ENCODE data around the gene GAN.
A peak's percentile ranks its signal among the peaks of the same experiment; 100 is the strongest.
"Not testable (repeated sequence)": the region's sequence is repeated elsewhere in the genome, so short reads cannot be mapped to it uniquely, and the experiment has no call there.

GAN gene

GRCh38 chr16:81401035-81401950, 86.5 kb downstream of the GAN start:
- no peak for DNase-seq

- DNase-seq = no peak
Measured at GRCh38 chr16:81403208-81403600, 88.4 kb downstream of the GAN start.

GRCh38 chr16:81403601-81404391, 89.0 kb downstream of the GAN start:
- DNase-seq = peak; percentile 64 to 83

- not testable (repeated sequence) for DNase-seq
Measured at GRCh38 chr16:81405002-81405401, 90.2 kb downstream of the GAN start.

DNA sequence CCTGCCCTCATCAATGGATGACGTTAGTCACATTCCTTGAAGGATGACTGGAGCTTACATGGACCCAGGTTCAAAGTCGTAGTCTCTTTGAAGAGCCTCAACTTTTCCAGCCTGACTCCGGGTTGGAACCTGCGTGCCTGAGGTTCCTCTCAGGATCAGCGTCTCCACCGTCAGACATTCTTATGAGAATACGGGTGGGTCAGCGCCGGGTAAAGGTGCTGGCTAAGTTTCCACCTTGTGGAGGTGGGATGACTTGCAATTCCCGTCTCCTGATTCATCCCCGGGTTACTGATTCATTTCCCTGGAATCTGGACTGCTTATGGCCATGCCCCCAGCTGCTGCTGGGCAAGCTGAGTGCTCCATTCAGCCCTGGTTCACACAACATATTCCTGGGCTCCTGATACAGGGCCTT, 90.9 kb downstream of the GAN start:
- DNase-seq = no peak

- DNase-seq = no peak
Measured at GRCh38 chr16:81408409-81408950, 93.7 kb downstream of the GAN start.

DNA sequence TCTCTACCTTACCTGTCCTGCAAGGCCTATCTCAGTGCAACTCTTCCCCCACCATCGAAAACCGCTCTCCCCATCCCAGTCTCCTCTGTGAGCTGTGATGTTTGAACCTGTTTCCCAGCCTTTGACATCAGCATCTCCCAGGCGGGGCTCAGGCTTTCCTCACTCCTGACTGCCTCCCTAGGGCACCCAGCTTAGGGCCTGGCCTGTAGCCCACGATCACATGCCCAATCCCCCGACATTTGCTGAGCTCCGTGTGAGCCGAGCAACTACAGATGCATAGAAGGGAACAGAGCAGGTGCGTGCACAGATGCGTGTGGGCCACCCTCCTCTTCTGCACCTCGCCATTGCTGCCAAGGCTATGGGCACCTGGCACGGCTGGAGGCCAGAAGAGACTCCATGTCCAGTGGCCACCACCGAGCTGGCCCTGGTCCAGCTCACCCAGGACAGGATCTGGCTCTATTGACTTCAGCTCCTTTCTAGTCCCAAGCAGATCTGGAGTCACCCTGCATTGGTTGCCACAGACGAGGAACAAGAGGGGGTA, 94.3 kb downstream of the GAN start:
- DNase-seq = no peak

DNA sequence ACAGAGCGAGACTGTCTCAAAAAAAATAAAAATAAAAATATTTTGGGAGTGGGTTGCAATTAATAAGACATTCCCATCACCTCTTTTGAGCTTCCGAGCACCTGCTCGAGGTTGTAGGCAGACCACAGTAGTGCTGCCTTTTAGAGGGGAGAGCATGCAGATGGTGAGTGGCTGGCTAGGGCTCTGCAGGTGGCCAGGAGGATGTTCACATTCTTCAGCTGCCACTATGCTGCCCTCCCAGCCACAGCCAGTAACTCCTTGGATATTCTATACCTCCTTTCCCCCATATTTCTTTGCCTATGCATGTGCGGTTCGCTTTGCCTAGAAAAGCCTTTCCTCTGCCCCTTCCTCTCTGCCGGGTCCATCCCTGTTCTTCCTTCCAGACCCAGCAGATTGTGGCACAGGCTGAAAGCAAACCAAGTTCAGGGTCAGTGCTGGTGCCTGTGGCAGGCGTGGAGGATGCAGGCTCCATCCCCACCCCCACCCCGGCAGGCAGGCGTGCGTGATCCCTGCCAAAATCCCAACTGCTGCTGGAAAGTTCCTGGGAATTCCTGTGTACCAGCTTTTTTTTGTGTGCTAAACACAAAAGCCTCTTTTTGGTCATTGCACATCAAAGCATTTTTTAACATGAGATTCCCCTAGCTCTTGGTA, 96.0 kb downstream of the GAN start:
- no peak for DNase-seq

- DNase-seq = no peak
Measured at GRCh38 chr16:81413245-81413990, 98.7 kb downstream of the GAN start.

DNA sequence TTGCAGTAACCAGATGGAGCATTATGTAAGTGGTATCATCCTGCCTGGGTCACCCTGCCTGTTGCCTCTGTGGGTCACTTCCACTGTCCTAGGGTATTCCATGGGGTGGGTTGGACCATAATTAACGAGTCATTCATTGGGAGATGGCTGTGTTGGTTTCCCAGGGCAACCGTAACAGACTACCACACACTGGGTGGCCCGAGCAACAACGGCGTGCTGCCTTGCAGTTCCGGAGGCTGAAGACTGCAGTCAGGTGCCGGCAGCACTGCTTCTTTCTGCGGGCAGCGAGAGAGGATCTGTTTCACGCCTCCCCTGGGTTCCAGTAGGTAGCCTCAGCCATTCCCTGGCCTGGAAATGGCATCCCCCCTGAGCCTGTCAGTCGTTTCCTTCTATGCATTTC, 101.0 kb downstream of the GAN start:
- DNase-seq = no peak

DNA sequence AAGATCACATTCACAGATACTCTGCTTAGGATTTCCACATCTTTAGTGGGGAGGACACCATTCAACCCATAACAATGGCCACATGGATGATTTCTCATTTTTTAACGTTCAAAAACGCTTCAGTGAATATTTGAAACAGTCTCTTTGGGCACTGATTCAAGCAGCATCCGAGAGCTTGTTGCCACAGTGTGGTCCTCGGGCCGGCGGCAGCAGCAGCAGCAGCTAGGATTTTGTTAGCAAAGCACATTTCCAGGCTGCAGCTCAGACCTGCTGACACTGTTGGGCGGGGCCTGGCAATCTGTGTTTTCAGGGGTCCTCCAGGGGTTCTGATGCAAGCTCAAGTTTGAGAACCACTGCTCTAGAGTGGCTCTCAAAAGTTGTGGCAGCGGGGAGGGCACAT, 102.0 kb downstream of the GAN start:
- no peak for DNase-seq

DNA sequence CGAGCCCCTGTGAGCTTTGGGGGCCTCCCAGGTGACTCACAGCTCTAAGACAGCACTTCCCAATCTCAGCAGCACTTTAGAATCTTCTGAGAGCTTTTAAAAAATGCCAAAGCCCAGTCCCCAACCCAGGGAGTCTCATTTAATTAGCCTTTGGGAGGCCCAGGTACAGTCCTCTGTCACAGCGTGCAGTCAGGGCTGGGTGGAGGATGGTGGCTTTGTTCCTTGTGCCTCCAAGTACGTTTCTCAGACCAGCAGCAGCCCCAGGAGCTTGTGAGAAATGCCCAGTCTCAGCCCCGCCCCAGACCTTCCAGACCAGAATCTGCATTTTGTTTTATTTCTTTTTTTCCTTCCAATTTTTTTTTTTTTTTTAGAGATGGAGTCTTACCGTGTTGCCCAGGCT, 102.4 kb downstream of the GAN start:
- DNase-seq = no peak

GRCh38 chr16:81419806-81420205, 105.0 kb downstream of the GAN start:
- no peak for DNase-seq

GRCh38 chr16:81421126-81421525, 106.4 kb downstream of the GAN start:
- DNase-seq = no peak

DNA sequence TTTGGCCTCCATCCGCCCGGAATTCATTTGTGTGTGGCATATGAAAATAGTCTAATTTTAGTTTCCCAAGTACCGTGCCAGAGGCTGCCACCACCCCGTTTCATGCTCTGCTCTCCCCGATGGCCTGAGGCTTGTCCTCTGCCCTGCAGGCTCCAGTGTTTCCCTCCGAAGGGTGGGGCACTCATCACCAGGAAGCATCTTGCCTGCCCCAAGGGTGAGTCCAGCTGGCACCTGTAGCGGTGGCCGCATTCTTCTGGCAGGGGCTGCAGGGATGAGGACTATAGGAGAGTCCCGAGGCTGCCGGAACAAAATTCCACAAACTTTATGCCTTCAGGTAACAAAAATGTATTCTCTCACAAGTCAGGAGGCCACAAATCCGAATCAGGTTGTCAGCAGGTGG, 106.8 kb downstream of the GAN start:
- no peak for DNase-seq

- DNase-seq = not testable (repeated sequence)
Measured at GRCh38 chr16:81422153-81422552, 107.4 kb downstream of the GAN start.

DNA sequence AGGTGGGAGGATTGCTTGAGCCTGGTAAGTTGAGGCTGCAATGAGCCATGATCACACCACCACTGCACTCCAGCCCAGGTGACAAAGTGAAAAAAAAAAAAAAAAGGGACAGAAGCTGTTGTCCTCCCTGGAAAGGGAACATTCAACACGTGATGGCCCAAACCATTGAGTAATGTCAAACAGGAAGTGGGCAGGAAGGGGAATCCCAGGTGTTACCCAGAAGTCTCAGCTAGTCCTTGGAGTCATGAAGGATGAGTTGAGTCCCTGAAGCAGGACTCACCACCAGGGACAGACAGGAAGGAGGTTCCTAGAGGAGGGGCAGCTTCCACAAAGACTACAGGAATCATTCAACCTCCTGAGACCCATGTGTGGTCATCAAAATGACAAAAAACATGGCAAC, 110.0 kb downstream of the GAN start:
- DNase-seq = no peak

DNA sequence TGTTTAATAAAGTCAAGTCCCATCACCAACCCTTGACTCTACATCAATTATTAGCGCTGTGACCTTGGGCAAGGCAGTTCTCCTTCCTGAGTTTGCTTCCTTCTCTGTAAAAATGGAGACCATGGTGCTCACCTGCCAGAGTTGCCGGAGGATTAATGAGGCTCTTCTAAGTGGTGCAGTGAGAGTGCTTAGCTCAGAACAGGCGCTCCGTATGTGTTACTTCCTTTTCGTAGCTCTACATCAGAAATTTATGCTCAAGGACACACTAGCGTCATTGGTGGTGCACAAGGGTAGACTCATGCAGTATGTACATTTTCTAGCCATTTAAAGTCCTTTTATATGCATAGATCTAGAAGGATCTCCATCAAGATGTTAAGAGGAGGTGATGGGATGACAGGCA, 112.5 kb downstream of the GAN start:
- no peak for DNase-seq

DNA sequence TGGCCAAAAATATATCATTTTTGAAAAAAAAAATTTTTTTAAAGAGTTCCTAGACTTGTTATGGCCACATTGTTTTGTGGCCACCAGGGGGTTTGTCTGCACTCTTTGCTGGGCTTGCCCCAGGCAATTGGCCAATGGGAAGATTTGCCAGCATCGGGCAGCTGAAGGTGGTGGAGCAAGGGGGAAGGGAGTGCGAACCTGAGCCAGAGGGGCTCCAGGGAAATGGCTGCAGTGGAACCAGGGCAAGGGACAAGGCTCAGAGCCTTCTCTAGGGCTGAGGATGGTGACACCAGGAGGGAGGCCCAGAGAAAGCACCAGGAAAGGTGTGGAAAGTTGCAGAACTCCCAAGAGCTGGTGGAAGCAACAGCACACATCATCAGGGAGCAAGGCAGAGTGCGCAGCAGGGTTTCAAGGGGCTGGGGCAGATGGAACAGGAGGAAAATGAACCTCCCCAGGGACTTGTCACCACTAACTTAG, 114.3 kb downstream of the GAN start:
- no peak for DNase-seq

GRCh38 chr16:81431554-81432353, 117.0 kb downstream of the GAN start:
- DNase-seq = no peak

GRCh38 chr16:81432937-81433557, 118.3 kb downstream of the GAN start:
- DNase-seq = no peak

Data from stimulated activated CD4-positive, alpha-beta T cell treated with anti-CD3 and anti-CD28 coated beads, Interleukin-4, amount 100 ng/mL, for 4 hours (primary cell).